GM18870 (cell line): ENCODE measurements around the gene CNTN5.
"Not testable (repeated sequence)": the region's sequence is repeated elsewhere in the genome, so short reads cannot be mapped to it uniquely, and the experiment has no call there.

ENCODE experiments used
- ATAC-seq: cut with Tn5 transposase; IDR thresholded peaks from one replicate; pipeline ENCODE4 v1.9.1; 2021; ENCODE audit warnings: moderate library complexity; ENCODE audit not compliant: unreplicated experiment

The CNTN5 gene

GRCh38 chr11:99268886-99269285, 248.1 kb downstream of the CNTN5 start:
- ATAC-seq, result no peak

DNA sequence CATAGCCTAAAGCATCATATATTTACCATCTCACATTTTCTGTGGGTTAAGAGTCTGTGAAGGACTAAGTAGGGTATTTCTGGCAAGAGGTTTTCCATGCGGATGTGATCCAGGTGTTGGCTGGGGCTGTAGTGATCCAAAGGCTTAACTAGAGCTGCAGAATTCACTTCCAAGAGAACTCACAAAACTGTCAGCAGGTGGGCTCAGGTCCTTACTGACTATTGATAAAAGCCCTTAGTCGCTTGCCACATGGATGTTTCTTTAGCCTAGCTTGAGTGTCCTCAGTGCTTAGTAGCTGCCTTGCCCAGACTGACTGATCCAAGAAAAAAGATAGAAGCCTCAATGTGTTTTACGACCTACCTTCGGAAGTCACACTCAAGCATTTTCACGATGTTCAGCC, 250.8 kb downstream of the CNTN5 start:
- ATAC-seq, result no peak

GRCh38 chr11:99275521-99275920, 254.8 kb downstream of the CNTN5 start:
- no peak for ATAC-seq

DNA sequence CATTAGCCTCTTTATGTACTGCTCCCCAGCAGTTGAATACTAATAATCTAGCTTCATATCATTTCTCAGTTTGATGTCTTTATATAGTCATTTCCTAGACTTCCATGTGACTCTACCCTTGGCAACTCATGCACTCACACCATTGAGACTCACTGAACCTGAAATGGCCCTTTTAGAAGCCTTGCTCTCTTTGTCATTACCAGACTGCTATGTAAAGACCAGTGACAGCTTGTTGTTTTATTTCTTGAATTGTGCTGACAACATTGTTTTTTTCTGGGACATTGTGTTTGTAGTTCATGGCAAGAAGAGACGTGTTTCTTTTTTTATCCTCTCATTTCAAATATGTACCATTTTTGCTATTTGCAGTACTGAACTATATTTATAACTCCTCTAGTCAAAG, 256.5 kb downstream of the CNTN5 start:
- ATAC-seq, result no peak

GRCh38 chr11:99279266-99279665, 258.5 kb downstream of the CNTN5 start:
- ATAC-seq, result no peak

DNA sequence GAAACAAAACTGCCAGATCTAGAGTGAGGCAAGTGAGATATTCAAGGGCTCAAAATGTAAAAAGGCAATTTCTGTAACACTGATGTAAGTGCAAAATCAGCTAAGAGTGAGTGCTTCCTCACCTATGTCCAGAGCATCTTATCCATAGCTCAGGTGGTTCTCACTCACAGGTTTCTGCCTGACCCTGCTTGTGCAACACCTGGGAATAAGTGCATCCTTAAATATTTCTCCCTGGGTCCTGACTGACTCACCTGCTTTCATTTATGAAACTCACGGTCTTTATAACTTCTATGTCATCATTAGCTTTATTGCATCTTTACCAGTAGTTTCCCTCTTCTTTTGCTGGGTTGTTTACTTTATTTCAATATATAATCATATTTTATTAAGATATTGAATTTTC, 260.6 kb downstream of the CNTN5 start:
- ATAC-seq, result no peak

GRCh38 chr11:99297925-99298324, 277.2 kb downstream of the CNTN5 start:
- ATAC-seq, result not testable (repeated sequence)

DNA sequence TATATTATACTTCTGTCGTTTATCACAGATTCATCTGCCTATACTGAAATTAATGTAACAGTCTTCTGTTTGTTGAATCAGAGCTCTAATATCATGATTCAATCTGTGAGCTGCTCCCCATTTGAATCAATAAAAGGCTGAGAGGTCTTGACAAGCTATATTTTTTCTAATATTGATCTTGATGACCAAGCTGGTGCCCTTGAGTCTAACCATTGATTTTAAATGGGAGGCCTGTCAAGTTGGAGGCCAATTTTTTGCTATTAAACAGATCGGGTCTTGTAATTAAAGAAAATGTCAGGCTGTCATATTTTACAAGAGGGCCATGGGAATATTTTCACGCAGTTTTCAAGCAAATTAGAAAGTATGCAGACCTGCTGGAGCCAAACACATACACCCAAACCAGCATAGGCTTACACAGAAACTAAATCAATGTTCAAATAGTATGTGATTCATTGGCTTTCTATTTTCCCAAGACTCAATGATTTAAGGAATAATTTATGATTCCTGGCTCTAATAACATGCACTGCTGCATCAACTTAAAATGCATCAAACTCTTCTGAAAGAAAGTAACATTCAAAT, 286.9 kb downstream of the CNTN5 start:
- no peak for ATAC-seq

- ATAC-seq, result no peak
These were observed 291.1 kb downstream of the CNTN5 start for GRCh38 chr11:99311870-99312269.

DNA sequence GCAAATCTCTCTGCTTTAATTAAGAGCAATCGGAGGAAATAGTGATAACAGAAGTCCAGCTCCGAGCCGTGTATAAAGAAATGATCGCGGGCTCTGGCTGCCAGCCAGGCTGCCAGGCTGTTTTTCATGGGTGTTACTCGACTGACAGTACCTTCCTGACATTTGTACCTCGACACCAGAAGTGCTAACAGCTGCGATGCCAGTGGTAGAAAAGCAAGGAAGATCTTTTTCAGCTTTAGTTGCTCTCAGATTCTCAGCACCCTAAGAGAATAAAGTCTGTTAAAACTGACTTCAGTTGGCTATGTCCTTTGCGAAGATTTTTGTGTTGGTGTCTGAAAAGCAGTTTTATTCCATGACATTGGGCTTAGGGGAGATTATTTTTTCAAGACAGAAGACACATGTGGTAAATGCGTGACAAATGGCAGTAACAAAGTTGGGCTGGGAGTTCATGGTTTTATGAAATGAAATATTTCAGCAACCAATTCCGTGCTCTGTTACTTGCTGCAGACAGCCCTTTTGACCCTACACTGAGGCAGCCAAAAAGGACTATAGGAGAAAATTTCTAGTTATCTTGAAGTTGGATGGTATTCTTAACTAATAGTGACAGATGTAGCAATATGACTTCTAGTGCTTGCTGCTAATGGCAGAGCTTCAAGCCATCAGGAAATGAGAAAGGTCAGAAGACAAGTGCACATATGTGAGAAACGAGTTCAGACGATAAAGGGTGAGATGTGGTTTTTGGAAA, 296.2 kb downstream of the CNTN5 start:
- no peak for ATAC-seq

DNA sequence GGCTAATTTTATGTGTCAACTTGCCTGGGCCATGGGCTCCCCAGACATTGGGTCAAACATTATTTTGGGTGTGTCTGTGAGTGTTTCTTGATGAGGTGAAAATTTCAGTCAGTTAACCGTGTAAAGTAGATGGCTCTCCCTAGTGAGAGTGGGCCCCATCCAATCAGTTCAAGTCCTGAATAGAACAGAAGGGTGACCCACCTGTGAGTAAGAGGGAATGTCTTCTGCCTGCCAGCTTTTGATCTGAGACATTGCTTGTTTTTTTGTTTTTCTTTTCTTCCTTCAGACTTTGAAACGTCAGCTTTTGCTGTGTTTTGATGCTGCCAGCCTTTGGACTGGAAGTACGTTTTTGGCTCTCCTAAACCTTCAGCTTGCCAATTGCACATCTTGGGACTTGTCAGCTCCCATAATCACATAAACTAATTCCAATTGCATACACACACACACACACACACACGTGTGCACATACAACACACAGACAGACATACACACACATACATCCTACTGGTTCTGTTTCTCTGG, 300.1 kb downstream of the CNTN5 start:
- ATAC-seq, result no peak

DNA sequence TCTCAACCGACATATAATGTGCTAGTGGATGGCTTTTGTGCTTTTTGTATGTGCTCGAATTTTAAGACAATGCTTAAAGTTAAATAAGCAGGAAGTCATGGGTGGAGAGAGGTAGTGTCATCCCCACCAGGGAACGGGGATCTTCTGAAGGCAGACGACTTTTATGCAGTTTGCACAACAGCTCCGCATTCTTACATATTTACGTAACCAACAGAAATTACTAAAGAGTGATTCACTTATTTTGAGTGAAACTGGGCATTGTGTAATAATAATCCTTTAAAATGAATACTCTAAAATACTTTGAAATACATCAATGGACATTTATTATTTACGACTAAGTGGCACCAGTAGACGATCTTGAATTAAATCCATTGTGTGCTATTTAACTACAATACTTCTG, 305.1 kb downstream of the CNTN5 start:
- no peak for ATAC-seq

GRCh38 chr11:99327066-99327465, 306.3 kb downstream of the CNTN5 start:
- no peak for ATAC-seq

- no peak for ATAC-seq
These were observed 306.8 kb downstream of the CNTN5 start for GRCh38 chr11:99327527-99327926.

GRCh38 chr11:99333621-99334020, 312.9 kb downstream of the CNTN5 start:
- ATAC-seq, result no peak

DNA sequence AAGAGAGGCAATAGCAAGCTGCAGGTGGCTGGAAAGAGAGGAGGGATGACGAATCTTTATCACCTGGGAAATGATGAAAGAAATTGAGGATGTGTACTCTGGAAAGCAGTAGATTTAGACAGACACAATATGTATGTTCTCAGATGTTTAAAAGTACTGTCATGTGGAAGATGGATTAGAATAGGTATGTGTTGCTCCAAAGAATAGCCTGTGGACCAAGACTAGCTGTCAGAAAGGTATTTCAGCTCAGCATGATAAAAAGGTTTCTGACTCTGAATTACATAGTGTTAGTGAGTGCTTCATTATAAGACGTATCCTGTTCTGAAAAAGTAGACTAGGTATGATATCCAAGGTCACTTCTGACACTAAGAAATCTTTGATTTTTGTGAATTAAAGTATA, 322.4 kb downstream of the CNTN5 start:
- ATAC-seq, result no peak

DNA sequence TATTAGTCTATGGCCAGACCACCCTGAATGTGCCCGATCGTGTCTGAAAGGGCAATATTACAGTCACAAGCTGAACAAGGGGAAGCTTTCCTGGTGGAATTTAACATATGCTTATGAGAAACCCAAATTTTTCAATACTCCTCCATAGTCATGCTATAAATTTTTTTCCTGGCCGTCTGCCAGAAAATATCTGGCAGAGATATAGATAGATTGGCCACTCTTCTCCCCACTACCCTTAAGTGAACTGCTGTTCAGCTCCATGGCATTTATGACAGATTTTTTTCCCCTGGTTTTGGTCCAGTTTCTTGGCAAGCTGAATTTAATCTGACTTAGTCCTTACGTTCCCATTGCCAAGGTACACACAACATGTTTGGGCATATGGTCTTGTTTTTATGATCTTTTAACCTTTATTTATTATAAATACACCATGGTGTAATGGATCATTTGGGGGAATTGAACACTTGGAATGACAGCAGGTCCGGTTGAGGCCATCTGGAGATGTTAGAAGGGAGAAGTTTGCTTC, 328.5 kb downstream of the CNTN5 start:
- ATAC-seq, result no peak

GRCh38 chr11:99351624-99352023, 330.9 kb downstream of the CNTN5 start:
- no peak for ATAC-seq

GRCh38 chr11:99352642-99353041, 331.9 kb downstream of the CNTN5 start:
- ATAC-seq, result no peak

DNA sequence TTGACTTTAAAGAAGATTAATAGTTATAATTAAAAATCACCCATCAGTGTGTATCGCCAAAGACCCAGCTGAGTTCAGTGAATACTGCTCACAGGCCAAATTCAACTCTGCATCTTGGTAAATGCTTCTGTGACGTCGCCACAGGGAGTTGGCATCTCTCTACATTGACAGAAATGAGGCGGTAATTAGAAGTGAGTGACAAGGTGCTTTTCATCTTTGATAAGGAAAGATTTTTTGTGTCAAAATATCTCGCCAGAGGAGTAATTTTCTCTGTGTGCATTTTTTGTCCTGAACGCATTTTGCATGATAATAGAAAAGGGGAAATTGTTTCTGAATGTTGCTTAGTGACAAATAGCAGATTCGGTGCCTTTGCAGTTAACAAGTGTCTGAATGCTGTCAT, 345.8 kb downstream of the CNTN5 start:
- ATAC-seq, result no peak

DNA sequence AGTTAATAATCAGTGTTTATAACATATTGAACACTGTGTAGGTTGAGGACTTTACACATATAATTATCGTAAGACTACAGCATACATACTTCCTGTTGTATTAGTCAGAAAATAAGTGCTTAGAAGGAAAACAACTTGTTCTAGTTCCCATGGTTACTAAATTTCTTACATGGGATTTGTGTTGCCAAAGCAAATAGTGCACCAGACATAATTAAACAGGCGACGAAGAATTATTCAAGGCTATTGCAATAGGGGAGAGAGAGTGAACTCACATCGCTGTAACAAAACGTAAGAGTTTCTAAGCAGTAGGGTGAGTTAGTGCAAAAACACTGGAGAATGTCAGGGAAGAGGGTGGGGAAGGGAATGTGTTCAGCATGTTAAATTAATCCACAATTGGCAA, 347.8 kb downstream of the CNTN5 start:
- no peak for ATAC-seq

DNA sequence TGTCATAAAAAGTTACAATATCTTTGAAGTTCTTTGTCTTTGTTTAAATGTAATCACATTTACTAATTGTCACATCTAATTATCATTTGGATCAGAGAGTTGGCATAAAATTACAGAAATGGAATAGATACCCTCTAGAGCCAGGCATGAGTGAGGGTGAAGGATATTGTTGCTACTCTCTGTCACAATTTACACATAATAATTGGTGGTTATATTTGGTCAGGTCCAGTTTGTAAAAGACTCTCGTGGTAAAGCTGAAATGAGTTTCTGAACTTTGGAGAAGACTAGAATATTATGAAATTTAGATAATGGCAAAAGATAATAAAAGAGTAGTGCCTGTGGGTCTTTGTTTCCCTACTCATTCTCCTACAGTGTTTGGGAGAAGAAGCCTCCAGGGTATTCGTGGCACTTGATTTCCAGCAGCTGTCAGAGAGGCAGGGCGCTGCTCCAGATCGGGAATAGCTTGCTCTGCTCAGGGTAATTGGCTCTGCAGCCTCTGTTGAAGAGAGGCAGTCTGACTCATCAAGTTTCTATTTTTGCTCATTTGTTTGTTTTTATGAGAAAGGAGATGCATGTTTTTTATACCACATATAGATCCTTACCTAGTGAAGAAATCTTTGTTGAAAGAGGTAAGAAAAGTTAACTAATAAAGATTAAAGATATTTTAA, 349.9 kb downstream of the CNTN5 start:
- no peak for ATAC-seq
